Ovary (tissue), 3 donors: ENCODE data around the gene KIAA1191.

Source experiments
- EP300 ChIP-seq: sonication (generic); formaldehyde crosslinking; IDR thresholded peaks from one replicate; pipeline ENCODE4 v1.6.1; 2017; ENCODE audit warnings: antibody characterized with exemption
- POLR2A ChIP-seq: fragments of 450-650 bp; IDR thresholded peaks from one replicate; pipeline ENCODE4 v1.6.1; 2017; ENCODE audit warnings: antibody characterized with exemption, mild to moderate bottlenecking, moderate library complexity
- TF ChIP-seq, protein P1 (sequence below), 3 donors: fragments of 450-650 bp in 2 of 3; fragments of 200-600 bp in 1 of 3; IDR thresholded peaks; one replicate each; pipeline versions ENCODE4 v1.5.1 to v1.8.0; 2016 to 2022; ENCODE audit warnings: antibody characterized with exemption in 3 of 3, mild to moderate bottlenecking in 1 of 3
- donor health status: DM: no; HTN: no; CAD: no.

DNA sequence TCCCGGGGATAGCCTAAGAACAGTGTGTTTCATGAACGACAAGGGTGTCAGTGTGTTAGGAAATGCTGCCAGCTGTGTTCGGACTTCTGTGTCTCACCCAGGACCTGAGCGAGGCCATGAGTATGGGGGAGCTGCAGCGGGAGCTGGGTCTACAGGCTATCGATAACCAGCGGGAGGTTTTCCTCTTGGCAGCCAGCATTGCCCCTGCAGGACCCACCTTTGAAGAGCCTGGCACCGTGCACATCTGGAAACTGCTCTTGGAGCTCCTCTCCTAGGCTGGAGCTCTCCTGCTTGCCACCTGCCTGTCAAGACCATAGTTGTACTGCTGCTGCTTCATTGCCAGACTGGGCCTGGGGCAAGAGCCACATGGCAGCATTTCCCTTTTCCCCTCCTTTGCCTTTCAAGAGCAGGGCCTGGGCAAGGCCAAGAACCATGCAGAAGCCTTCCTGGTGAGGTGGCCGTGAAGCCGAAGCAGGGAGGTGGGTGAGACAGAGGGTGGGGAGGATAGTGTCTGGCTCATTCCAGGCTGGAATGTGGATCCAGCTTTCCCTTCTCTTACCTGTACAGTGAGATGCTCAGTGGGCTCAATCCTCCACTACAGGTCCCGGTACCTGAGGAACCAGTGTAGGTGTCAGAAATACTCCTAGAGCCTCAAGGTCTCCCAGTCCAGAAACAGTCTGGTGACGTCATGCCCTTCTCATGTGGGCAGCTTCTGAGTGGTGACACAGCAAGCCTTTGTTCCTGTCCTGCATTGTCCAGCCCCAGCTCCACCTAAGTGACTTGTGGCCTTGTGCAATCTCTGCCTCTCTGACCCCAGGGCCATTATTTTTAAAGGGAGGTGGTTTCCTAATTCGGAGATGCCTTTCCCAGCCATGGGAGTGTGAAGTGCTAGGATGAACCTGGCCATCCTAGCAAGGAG is 10.3 kb upstream of the KIAA1191 start:
- TF ChIP-seq, protein P1, sequence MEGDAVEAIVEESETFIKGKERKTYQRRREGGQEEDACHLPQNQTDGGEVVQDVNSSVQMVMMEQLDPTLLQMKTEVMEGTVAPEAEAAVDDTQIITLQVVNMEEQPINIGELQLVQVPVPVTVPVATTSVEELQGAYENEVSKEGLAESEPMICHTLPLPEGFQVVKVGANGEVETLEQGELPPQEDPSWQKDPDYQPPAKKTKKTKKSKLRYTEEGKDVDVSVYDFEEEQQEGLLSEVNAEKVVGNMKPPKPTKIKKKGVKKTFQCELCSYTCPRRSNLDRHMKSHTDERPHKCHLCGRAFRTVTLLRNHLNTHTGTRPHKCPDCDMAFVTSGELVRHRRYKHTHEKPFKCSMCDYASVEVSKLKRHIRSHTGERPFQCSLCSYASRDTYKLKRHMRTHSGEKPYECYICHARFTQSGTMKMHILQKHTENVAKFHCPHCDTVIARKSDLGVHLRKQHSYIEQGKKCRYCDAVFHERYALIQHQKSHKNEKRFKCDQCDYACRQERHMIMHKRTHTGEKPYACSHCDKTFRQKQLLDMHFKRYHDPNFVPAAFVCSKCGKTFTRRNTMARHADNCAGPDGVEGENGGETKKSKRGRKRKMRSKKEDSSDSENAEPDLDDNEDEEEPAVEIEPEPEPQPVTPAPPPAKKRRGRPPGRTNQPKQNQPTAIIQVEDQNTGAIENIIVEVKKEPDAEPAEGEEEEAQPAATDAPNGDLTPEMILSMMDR (IDR thresholded peaks at IDR 0.05), result no peak
- TF ChIP-seq POLR2A (no peak), EP300 (no peak)
